HCT116 (cell line): ENCODE measurements around the gene MBL2.

ENCODE experiments used
- EZH2 ChIP-seq: fragments of 200-600 bp; sonication (generic); IDR thresholded peaks from 2 replicates; pipeline ENCODE4 v1.6.1; 2017; ENCODE audit warnings: antibody characterized with exemption, mixed run types
- ZNF274 ChIP-seq: fragments of 200-500 bp; sonication (Bioruptor generic); IDR thresholded peaks from 2 replicates; pipeline ENCODE4 v1.6.1; 2014; ENCODE audit warnings: mild to moderate bottlenecking, low read depth, low read length, inconsistent platforms

DNA sequence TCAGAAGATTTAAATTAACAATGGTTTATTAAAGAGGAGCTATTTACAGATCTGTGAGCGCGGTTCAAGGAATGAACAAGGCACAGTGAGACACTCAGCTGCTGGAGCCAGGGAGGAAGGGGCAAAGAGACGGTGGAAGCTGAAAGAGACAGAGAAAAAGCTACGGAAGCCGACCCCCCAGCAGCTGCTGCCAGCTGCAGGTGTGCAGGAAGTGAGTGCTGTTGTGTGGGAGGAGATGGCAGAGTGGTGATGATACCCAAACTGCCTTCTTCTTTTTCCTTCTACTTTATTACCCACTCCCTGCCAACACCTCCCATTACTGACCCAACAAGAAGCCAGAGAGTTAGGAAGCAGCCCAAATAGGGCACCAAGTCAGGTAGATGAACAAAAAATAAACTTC is 41.9 kb upstream of the MBL2 start:
- TF ChIP-seq EZH2: no peak
- TF ChIP-seq ZNF274: no peak
